GM21723 (cell line): Measurements from ENCODE around the gene HS6ST3.

Experiments
- ATAC-seq: cut with Tn5 transposase; IDR thresholded peaks from one replicate; pipeline ENCODE4 v1.9.1; 2021; ENCODE audit warnings: mild to moderate bottlenecking, moderate library complexity; ENCODE audit not compliant: unreplicated experiment

The HS6ST3 gene

GRCh38 chr13:96816261-96816660, 726.4 kb downstream of the HS6ST3 start:
- no peak for ATAC-seq

GRCh38 chr13:96816874-96817273, 727.0 kb downstream of the HS6ST3 start:
- ATAC-seq, result no peak

GRCh38 chr13:96817336-96817941, 727.5 kb downstream of the HS6ST3 start:
- no peak for ATAC-seq

DNA sequence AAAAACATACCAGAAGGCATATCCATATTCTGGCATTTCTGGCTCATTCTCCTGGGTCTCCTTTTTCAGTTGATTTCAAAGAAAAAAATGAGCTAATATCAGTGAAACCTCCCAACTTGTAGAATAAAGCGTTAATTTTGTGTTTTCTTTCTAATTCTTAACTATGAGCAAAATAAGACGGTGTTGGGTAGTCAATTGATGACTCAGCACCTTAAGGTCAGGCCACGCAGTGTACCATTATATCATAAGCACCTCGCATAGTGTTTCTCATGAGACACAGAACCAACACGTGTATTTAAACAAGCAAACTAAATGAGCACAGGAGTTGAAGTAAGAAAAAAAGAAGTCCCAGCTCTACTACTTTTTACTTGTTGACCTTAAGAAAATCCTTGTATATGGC, 729.5 kb downstream of the HS6ST3 start:
- no peak for ATAC-seq

DNA sequence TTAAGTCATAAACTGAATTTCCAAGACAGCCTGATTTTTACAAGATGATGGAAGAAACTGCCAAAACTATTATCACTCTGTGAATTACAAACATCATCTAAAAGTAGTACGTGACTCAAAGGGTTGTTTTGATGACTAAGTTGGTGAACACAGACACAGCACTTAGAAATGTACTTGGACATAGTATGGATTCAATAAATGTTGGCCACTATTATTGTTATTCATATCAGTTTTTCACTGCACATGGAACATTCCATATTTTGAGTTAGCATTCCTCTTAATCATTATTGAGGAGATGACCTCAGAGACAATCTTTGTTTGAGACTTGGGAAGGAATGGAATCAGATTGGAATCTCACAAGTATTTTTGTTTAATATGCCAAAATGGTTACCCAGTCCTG, 731.5 kb downstream of the HS6ST3 start:
- ATAC-seq, result no peak

DNA sequence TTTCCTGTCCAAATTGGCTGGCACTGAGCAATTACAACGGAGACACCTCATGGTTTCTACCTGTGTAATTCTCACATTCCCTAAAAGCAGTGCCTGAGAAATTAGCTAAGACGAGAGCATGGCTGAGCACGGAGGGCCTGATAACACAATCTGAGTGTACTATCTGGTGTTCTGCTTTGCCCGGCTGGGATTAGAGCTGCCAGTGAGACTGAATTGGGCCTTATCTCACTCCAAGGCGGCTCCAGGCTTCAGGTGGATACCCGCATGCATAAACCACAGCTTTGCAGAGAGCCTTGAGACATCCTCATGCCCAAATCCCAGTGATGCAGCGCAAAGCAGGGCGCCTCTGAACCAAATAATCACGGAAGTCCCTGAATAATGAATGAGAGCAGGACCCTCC, 732.1 kb downstream of the HS6ST3 start:
- ATAC-seq, result no peak

- ATAC-seq, result peak; percentile 62
Measured at GRCh38 chr13:96822895-96823294, 733.0 kb downstream of the HS6ST3 start.

DNA sequence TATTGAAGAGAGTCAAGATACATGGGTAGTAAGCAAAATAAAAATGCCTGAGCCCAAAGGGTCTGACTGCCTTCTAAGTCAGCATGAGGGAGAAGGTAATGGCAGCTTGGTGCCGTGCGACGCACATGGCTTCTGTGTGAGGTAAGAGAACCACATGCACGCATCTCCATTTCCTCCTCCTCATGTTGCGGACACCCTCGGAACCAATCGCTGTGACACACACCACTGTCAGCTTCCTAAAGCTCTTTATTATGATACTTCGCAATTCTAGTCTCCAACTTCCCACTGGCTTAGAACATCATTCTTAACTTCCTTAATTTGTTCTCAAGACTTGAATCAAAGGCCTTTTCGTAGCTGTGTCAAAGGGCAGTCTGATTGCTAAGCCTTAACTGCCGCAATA, 734.2 kb downstream of the HS6ST3 start:
- ATAC-seq, result no peak

DNA sequence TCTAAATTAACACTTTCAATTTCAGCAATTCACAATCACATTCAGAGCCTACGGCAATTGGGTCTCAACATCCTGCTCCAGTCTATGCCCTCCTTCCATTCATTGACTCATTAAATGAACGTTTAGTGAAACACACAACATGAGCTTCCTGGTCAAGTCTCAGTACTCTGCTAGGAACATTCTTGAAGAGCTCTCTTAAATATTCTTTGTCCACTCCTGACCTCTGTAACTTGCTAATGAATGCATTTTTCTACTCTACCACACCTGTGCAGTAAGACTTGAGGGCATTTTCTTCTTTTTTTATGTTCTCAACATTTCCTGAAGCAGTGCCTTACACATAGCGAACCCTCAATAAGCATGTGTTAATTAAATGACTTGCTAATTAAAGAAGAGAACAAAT, 735.7 kb downstream of the HS6ST3 start:
- ATAC-seq, result no peak

DNA sequence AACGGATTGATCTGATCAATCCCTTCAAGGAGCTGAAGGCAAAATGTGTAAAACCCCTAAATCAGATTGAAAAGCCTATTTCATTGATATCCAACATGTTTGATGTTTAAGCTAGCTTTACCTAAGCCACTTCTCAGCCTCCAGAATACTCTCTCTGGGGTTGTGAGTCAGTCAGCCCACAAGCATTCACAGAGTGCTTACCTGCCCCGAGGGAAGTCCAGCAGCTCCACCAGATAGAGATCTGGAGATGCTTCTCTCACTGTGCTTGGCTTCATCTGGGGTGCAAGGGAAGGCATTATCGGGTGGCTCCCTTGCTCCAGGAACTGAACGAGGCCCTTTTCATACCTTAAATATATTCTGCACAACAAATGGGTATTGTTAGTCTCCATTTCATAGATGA, 744.7 kb downstream of the HS6ST3 start:
- no peak for ATAC-seq

DNA sequence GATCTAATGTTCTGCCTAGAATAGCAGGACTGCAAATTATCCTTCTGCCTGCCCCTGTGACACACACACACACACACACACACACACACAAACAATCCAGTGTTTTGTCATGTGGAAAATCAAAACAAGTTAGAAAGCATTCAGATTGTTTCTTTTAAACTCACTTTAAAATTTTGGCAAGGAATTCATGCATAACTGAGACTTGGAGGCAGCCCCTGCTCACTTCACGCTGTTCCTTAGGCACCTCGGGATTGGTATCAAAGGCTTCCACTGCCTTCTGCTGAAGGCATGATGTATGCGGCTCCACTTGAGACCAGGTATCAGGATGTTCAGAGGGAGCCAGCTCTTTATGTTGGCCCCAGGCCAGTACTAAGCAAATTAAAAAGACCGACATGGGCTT, 745.6 kb downstream of the HS6ST3 start:
- no peak for ATAC-seq

- no peak for ATAC-seq
Measured at GRCh38 chr13:96836733-96837132, 746.8 kb downstream of the HS6ST3 start.

- no peak for ATAC-seq
Measured at GRCh38 chr13:96837809-96838208, 747.9 kb downstream of the HS6ST3 start.

GRCh38 chr13:96844195-96844594, 754.3 kb downstream of the HS6ST3 start:
- no peak for ATAC-seq

DNA sequence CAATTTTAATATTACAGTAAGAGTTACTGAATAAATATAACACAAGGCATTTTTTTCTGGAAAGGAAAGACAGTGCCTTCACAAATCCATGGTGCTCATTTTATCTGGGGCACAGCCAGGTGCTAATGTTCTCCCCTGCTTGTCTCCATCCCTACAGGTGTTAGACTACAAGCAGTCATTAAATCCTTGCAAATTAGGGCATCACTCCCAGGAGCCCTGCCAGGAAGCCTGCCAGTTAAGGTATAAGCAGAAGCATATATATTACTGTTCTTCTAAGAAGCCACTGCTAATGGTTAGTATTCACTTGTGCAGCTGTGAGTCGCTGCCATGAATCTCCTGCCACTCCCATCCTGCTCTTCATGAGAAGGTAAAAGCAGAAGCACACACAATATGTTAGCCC, 754.7 kb downstream of the HS6ST3 start:
- ATAC-seq, result no peak

DNA sequence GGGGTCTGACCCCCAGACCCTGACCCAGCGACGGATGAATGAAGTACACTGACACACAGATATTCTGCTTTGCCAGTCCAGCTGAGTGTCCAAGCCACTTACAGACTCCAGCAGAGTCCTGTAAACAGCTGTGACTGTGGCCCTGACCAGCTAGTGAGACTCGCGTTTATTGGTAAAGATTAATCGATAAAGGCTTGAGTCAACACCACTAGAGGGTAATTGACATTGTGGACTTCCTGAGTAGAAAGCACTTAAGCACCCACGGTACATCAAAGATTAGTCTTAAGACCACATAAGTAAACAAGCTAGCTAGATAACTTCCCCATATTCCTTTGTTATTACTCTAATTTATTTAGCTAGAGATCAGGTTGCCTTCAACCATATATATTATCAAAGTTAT, 758.4 kb downstream of the HS6ST3 start:
- ATAC-seq, result no peak

DNA sequence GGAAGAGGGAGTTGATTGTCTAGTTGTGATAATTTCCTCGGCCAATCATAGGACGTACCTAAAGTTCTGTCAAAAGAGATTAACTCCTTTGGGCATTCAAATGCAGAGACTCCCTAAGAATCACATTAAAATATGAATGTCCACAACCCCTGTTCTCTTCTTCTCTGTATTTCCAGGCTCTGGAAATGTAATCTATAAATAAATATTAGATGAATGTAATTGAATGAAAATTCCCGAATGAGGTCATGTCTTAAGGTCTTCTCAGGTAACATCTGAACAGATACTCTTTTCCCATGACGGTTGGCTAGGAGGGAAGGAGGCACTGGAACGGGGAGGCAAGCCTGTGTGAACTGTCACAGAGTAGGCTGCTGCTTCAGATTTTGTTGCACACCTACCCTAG, 759.2 kb downstream of the HS6ST3 start:
- ATAC-seq, result no peak

- ATAC-seq, result no peak
Measured at GRCh38 chr13:96850538-96851145, 760.7 kb downstream of the HS6ST3 start.

- ATAC-seq, result no peak
Measured at GRCh38 chr13:96851856-96852445, 762.0 kb downstream of the HS6ST3 start.

GRCh38 chr13:96858133-96858826, 768.4 kb downstream of the HS6ST3 start:
- no peak for ATAC-seq

DNA sequence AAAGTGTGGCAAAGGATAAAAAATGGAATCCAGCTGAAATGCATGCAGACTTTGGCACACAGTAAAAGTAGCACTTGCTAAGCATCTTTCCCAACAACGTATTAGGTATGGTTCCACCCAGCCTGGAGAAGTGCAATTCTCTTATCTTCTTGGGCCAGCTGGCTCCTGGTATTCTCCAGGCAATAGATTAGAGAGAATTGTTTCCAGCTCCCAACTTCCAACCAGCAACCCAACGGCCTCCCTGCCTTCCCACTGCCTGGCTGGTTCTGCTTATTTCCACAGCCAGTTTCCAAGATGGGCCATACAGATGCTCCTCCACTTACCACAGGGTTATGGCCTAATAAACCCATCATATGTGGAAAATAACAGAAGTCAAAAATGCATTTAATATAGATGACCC, 771.0 kb downstream of the HS6ST3 start:
- ATAC-seq, result no peak

- ATAC-seq, result no peak
Measured at GRCh38 chr13:96862093-96862492, 772.2 kb downstream of the HS6ST3 start.
